GM12878 (cell line): ENCODE results near the gene CRELD2. TPM values are rescaled to one million over a fixed set of nuclear protein-coding genes. Genes with fewer than 3 reads are reported as not detected.

Experiments
- ATAC-seq: fragments of 200-7000 bp; cut with Tn5 transposase; 3 replicates; pipeline ENCODE4 v1.9.1; 2020; ENCODE audit warnings: mild to moderate bottlenecking, moderate library complexity
- BruUV-seq: library from RNA; stranded (reverse); fragments of 400-500 nt; replicated peaks from 2 replicates; lab custom pipeline; 2021; lab: Mats Ljungman, UMichigan
- CTCF ChIA-PET: fragments of 300-600 bp; sonication (Branson Sonifier 250); formaldehyde crosslinking; extraction: SDS; loops from one replicate; lab custom pipeline; 2021; ENCODE audit warnings: inconsistent platforms; lab: Yijun Ruan, JAX
- POLR2A ChIA-PET: fragments of 350-600 bp; formaldehyde crosslinking; extraction: SDS; loops from one replicate; lab custom pipeline; 2021; ENCODE audit warnings: inconsistent platforms; lab: Charles Lee
- RAD21 ChIA-PET: fragments of 300-600 bp; sonication (Branson Sonifier 250); formaldehyde crosslinking; loops from one replicate; lab custom pipeline; 2023; ENCODE audit warnings: antibody characterized with exemption; ENCODE audit not compliant: unreplicated experiment; lab: Charles Lee
- SMC1A ChIA-PET: fragments of 300-600 bp; sonication (Branson Sonifier 250); formaldehyde crosslinking; loops from one replicate; lab custom pipeline; 2023; ENCODE audit not compliant: unreplicated experiment, uncharacterized antibody; lab: Charles Lee
- DNase-seq: peaks from one replicate; pipeline ENCODE4 v3.0.0-alpha.2; 2011; ENCODE audit warnings: low read depth, low spot score
- FAIRE-seq: peaks from 3 replicates; lab custom pipeline; 2011; peaks lifted over from hg19 to GRCh38; lab: Jason Lieb, UNC
- H2AFZ ChIP-seq: 2 replicates; pipeline ENCODE4 v1.6.0; 2011; ENCODE audit warnings: low read depth, low read length, control low read depth; ENCODE audit not compliant: control insufficient read depth
- H3K27ac ChIP-seq: 2 replicates; pipeline ENCODE4 v1.5.1; 2011; ENCODE audit warnings: control low read depth; ENCODE audit not compliant: control insufficient read depth, insufficient read depth
- H3K27me3 ChIP-seq, 2 experiments: replicated peaks in 1 of 2; 2 replicates each; pipeline versions ENCODE4 v1.6.0 to v1.6.1; 2011; ENCODE audit warnings: low read length in 1 of 2; ENCODE audit not compliant: control insufficient read depth in 2 of 2, insufficient read depth in 2 of 2
- H3K36me3 ChIP-seq, 2 experiments: 2 replicates each; pipeline ENCODE4 v1.5.1; 2011; ENCODE audit warnings: low read length in 1 of 2; ENCODE audit not compliant: control insufficient read depth in 2 of 2, insufficient read depth in 2 of 2
- H3K4me1 ChIP-seq: 2 replicates; pipeline ENCODE4 v1.6.1; 2011; ENCODE audit warnings: mild to moderate bottlenecking, low read length, moderate library complexity, mixed read lengths; ENCODE audit not compliant: control insufficient read depth, insufficient read depth
- H3K4me2 ChIP-seq: 2 replicates; pipeline ENCODE4 v1.6.0; 2011; ENCODE audit warnings: control low read depth; ENCODE audit not compliant: control insufficient read depth, insufficient read depth
- H3K4me3 ChIP-seq: fragments of 200-600 bp; sonication (generic); 2 replicates; pipeline ENCODE4 v1.5.1; 2016
- H3K79me2 ChIP-seq: 2 replicates; pipeline ENCODE4 v1.6.0; 2011; ENCODE audit warnings: low read length; ENCODE audit not compliant: control insufficient read depth, insufficient read depth
- H3K9ac ChIP-seq: 2 replicates; pipeline ENCODE4 v1.8.0; 2011; ENCODE audit warnings: low read length, control low read depth, mixed read lengths; ENCODE audit not compliant: control insufficient read depth, insufficient read depth
- H3K9me3 ChIP-seq: replicated peaks from 3 replicates; pipeline ENCODE4 v1.5.1; 2011; ENCODE audit warnings: mild to moderate bottlenecking, low read length; ENCODE audit not compliant: control insufficient read depth, insufficient read depth
- H4K20me1 ChIP-seq: 2 replicates; pipeline ENCODE4 v1.6.0; 2011; ENCODE audit not compliant: control insufficient read depth, insufficient read depth
- CBX5 ChIP-seq: sonication (generic); IDR thresholded peaks from 2 replicates; pipeline ENCODE4 v1.6.1; 2016; ENCODE audit warnings: low read depth, moderate library complexity, mild to moderate bottlenecking, inconsistent platforms
- CHD1 ChIP-seq: IDR thresholded peaks from 2 replicates; pipeline ENCODE4 v1.6.1; 2012; ENCODE audit warnings: low read depth, low read length, improper control_type of control experiment
- EGR1 ChIP-seq, 2 experiments: IDR thresholded peaks; 1 replicate in 1 of 2; 2 replicates in 1 of 2; pipeline ENCODE4 v1.6.1; 2011 to 2012; ENCODE audit warnings: low read depth in 2 of 2, low read length in 2 of 2, borderline replicate concordance in 1 of 2, mild to moderate bottlenecking in 1 of 2, moderate library complexity in 1 of 2
- ESRRA ChIP-seq: IDR thresholded peaks from 2 replicates; pipeline ENCODE4 v1.6.1; 2012; ENCODE audit warnings: mild to moderate bottlenecking, low read length, improper control_type of control experiment
- IKZF1 ChIP-seq: fragments of 450-650 bp; conservative IDR thresholded peaks from 2 replicates; pipeline ENCODE4 v1.6.1; 2017; ENCODE audit warnings: antibody characterized with exemption, mild to moderate bottlenecking
- JUND ChIP-seq: IDR thresholded peaks from 2 replicates; pipeline ENCODE4 v1.6.1; 2012; ENCODE audit warnings: low read depth, mild to moderate bottlenecking, low read length, improper control_type of control experiment, moderate library complexity
- NFXL1 ChIP-seq: fragments of 450-650 bp; IDR thresholded peaks from 2 replicates; pipeline ENCODE4 v1.6.1; 2017; ENCODE audit warnings: antibody characterized with exemption, mild to moderate bottlenecking, borderline replicate concordance
- NFYB ChIP-seq: IDR thresholded peaks from 2 replicates; pipeline ENCODE4 v1.6.1; 2011; ENCODE audit warnings: low read depth, mild to moderate bottlenecking, low read length, improper control_type of control experiment, moderate library complexity; ENCODE audit not compliant: insufficient read depth
- NKRF ChIP-seq: fragments of 450-650 bp; conservative IDR thresholded peaks from 2 replicates; pipeline ENCODE4 v1.6.1; 2017; ENCODE audit warnings: mild to moderate bottlenecking, moderate library complexity
- NR2F1 ChIP-seq: fragments of 450-650 bp; conservative IDR thresholded peaks from 2 replicates; pipeline ENCODE4 v1.6.1; 2017; ENCODE audit warnings: mild to moderate bottlenecking
- RB1 ChIP-seq: fragments of 450-650 bp; formaldehyde crosslinking; IDR thresholded peaks from 2 replicates; pipeline ENCODE4 v1.6.1; 2017; ENCODE audit warnings: mild to moderate bottlenecking, borderline replicate concordance
- RUNX3 ChIP-seq: IDR thresholded peaks from 2 replicates; pipeline ENCODE4 v1.6.1; 2012; ENCODE audit warnings: low read length, inconsistent platforms
- SMAD5 ChIP-seq: IDR thresholded peaks from 2 replicates; pipeline ENCODE4 v1.6.1; 2016; ENCODE audit warnings: antibody characterized with exemption, low read depth
- TAF1 ChIP-seq: IDR thresholded peaks from 2 replicates; pipeline ENCODE4 v1.6.1; 2011; ENCODE audit warnings: mild to moderate bottlenecking, low read depth, low read length, borderline replicate concordance
- TCF3 ChIP-seq: IDR thresholded peaks from 2 replicates; pipeline ENCODE4 v1.6.1; 2012; ENCODE audit warnings: low read depth, mild to moderate bottlenecking, low read length, borderline replicate concordance; ENCODE audit not compliant: insufficient read depth
- ZBED1 ChIP-seq: IDR thresholded peaks from 2 replicates; pipeline ENCODE4 v1.6.1; 2016; ENCODE audit warnings: borderline replicate concordance
- WGBS: methylation state at CpG from one replicate; pipeline ENCODE4 v1.1.6; 2016; ENCODE audit warnings: low lambda C conversion rate; ENCODE audit not compliant: insufficient replicate concordance, insufficient coverage; ENCODE audit errors: missing lambda C conversion rate; 5-methylcytosine and 5-hydroxymethylcytosine counted together
- in situ Hi-C: fragments of 300-500 bp; cut with MboI; formaldehyde crosslinking; loops from 9 replicates; pipeline ENCODE4 v1.14.3; 2018; ENCODE audit warnings: mixed read lengths
- intact Hi-C: fragments of 100-400 bp; cut with micrococcal nuclease; formaldehyde crosslinking; loops from one replicate; pipeline ENCODE4 v1.14.2; 2022; ENCODE audit not compliant: unreplicated experiment
- polyA plus RNA-seq, 11 experiments: library from polyadenylated mRNA; depleted of rRNA in 4 of 11; unstranded in 6 of 11; stranded (reverse) in 5 of 11; fragments of >200 nt; fragmentation: Nextera tagmentation in 4 of 11; fragmentation: Illumina TruSeq in 1 of 11; extraction: Ambion mirVana in 4 of 11; extraction: Trizol in 1 of 11; gene quantifications; 1 replicate in 1 of 11; 2 replicates in 10 of 11; pipeline versions ENCODE4 v1.2.1 to v1.2.3, GENCODE V29; 2011 to 2016; ENCODE audit warnings: inconsistent platforms in 2 of 11, missing spikeins in 2 of 11, low read depth in 1 of 11
- total RNA-seq, 4 experiments: library from RNA; depleted of rRNA in 3 of 4; stranded (reverse); fragments of >200 nt in 3 of 4; fragmentation: Illumina TruSeq in 1 of 4; extraction: Trizol in 1 of 4; gene quantifications; 2 replicates each; pipeline versions ENCODE4 v1.2.1 to v1.2.3, GENCODE V29; 2013 to 2021
- TF ChIP-seq, protein P1 (sequence below): fragments of 450-650 bp; IDR thresholded peaks from 2 replicates; pipeline ENCODE4 v1.6.1; 2018; ENCODE audit warnings: borderline replicate concordance, mild to moderate bottlenecking; ENCODE audit not compliant: partially characterized antibody

Gene CRELD2
- total and polyA plus RNA-seq, 10 of the 15 experiments (the other 5 are each of a cell fraction or from before 2014, with no cell fraction given) = 9.4 to 111 (median 25.9) TPM

DNA sequence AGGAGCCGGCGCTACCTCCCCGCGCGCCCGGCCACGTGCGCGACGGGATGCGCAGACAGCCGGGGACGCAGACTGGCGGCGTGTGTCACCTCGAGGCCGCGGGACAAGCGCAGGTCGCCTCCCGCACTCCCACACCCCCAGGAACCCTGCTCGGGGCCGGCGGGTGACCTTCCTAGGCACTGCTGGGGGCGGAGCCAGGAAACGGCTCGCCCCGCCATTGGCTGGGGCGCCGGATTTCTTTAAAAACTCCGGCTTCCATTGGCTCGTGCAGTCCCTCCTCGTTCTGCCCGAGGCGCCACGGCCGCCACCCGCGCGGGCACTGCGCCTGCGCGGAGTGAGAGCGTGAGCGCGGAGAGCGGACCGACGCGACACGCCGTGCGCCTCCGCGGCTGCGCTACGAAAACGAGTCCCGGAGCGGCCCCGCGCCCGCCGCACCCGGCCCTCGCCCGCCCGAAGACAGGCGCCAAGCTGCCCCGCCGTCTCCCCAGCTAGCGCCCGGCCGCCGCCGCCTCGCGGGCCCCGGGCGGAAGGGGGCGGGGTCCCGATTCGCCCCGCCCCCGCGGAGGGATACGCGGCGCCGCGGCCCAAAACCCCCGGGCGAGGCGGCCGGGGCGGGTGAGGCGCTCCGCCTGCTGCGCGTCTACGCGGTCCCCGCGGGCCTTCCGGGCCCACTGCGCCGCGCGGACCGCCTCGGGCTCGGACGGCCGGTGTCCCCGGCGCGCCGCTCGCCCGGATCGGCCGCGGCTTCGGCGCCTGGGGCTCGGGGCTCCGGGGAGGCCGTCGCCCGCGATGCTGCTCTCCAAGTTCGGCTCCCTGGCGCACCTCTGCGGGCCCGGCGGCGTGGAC is 41.9 kb downstream of the CRELD2 start, which contains the start of gene PIM3:
Gene PIM3, plus strand, starts transcription at position 614 of the 846 bp plus-strand sequence. Its CDS starts 176 bp downstream, at position 790.
- no TSS peak for BruUV-seq
- Histone ChIP-seq H3K27ac (peak within 1 kb of the TSS; percentile 53), H2AFZ (peak within 1 kb of the TSS; percentile 77), H3K9ac (peak within 1 kb of the TSS; percentile 78), H3K27me3 (no peaks in the 10 kb centered on the region), H3K4me2 (peak within 1 kb of the TSS; percentile 99), H4K20me1 (peaks cover 2% of the 10 kb centered on the region; the same call in 1 of the 2 replicates), H3K4me1 (peaks cover 16% of the 10 kb centered on the region), H3K4me3 (peak within 1 kb of the TSS; percentile 98), H3K79me2 (peaks cover 49% of the 10 kb centered on the region), H3K9me3 (no peaks in the 10 kb centered on the region), H3K36me3 (peaks cover 14 to 18% of the 10 kb centered on the region in 2 experiments)
- DNase-seq = peak; percentile 84
- in situ Hi-C loops (loop anchor here (10.0 kb wide), 1 partner anchor 574 kb away; the partner anchor contains the start of gene TYMP), intact Hi-C loops (loop anchor here (5.0 kb wide), 1 partner anchor 227 kb away; the partner anchor contains the start of gene TRABD)
- under 1% methylated on average over 65 of the region's 137 CpGs for WGBS
- ChIA-PET SMC1A (no interaction called here), CTCF (no interaction called here), RAD21 (interaction anchor here (0.6 kb wide), 1 partner anchor 381 kb away, joined by 3 read pairs; no protein-coding TSS in a partner anchor), POLR2A (interaction anchor here (0.6 to 1.6 kb wide), 3 partner anchors 9 to 24 kb away, joined by 3 to 7 read pairs (median 3); no protein-coding TSS in a partner anchor)
- peak; percentile 82 for ATAC-seq
- FAIRE-seq = peak; percentile 18
- TF ChIP-seq EGR1 (IDR thresholded peaks at IDR 0.05; ENCODE audit: borderline replicate concordance in 1 of 2, low read depth in 2 of 2, low read length in 2 of 2) (peak; percentile 67 to 91), CBX5 (no peak), RUNX3 (peak; percentile 33), RB1 (peak; percentile 93; the same call in 1 of the 2 replicates), NR2F1 (peak; percentile 88), TCF3 (peak; percentile 87), NFXL1 (no peak), ESRRA (0 out of 2 replicates have a peak, but pooled peaks have one; percentile 32), ZBED1 (no peak), NKRF (peak; percentile 69), NFYB (peak; percentile 78), IKZF1 (peak; percentile 90), JUND (0 out of 2 replicates have a peak, but pooled peaks have one; percentile 8), TAF1 (peak; percentile 95), SMAD5 (0 out of 2 replicates have a peak, but pooled peaks have one; percentile 36), CHD1 (no peak)
- TF ChIP-seq, protein P1, sequence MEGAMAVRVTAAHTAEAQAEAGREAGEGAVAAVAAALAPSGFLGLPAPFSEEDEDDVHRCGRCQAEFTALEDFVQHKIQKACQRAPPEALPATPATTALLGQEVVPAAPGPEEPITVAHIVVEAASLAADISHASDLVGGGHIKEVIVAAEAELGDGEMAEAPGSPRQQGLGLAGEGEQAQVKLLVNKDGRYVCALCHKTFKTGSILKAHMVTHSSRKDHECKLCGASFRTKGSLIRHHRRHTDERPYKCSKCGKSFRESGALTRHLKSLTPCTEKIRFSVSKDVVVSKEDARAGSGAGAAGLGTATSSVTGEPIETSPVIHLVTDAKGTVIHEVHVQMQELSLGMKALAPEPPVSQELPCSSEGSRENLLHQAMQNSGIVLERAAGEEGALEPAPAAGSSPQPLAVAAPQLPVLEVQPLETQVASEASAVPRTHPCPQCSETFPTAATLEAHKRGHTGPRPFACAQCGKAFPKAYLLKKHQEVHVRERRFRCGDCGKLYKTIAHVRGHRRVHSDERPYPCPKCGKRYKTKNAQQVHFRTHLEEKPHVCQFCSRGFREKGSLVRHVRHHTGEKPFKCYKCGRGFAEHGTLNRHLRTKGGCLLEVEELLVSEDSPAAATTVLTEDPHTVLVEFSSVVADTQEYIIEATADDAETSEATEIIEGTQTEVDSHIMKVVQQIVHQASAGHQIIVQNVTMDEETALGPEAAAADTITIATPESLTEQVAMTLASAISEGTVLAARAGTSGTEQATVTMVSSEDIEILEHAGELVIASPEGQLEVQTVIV = peak; percentile 43
